Natural killer cell (primary cell): ENCODE measurements around the gene HSF2BP. TPM values are rescaled to one million over a fixed set of nuclear protein-coding genes. Genes with fewer than 3 reads are reported as not detected.
"Not testable (repeated sequence)": the region's sequence is repeated elsewhere in the genome, so short reads cannot be mapped to it uniquely, and the experiment has no call there.

Source experiments
- ATAC-seq, 3 donors: fragments of 150-1000 bp in 2 of 3; fragments of 200-7000 bp in 1 of 3; cut with Tn5 transposase; 1 replicate in 1 of 3; 2 replicates in 2 of 3; pipeline ENCODE4 v1.10.0; 2021; ENCODE audit warnings: mild to moderate bottlenecking in 2 of 3, moderate library complexity in 2 of 3
- DNase-seq, 2 donors: peaks; one replicate each; pipeline versions ENCODE4 v3.0.0 to v3.0.0-alpha.2; 2013 to 2021; ENCODE audit warnings: mixed read lengths in 1 of 2
- H3K27ac ChIP-seq: one replicate; pipeline ENCODE4 v1.5.1; 2013; ENCODE audit warnings: mild to moderate bottlenecking, low read length
- H3K27me3 ChIP-seq: one replicate; pipeline ENCODE4 v1.6.1; 2013; ENCODE audit warnings: low read length; ENCODE audit not compliant: control insufficient read depth, insufficient read depth
- H3K36me3 ChIP-seq: one replicate; pipeline ENCODE4 v1.6.1; 2013; ENCODE audit warnings: low read length; ENCODE audit not compliant: control insufficient read depth, insufficient read depth
- H3K4me1 ChIP-seq: one replicate; pipeline ENCODE4 v1.6.1; 2013; ENCODE audit warnings: low read length; ENCODE audit not compliant: control insufficient read depth, insufficient read depth
- H3K4me3 ChIP-seq: one replicate; pipeline ENCODE4 v1.5.1; 2013; ENCODE audit warnings: low read length
- H3K9me3 ChIP-seq: one replicate; pipeline ENCODE4 v1.6.1; 2013; ENCODE audit warnings: low read length; ENCODE audit not compliant: control insufficient read depth, insufficient read depth
- H3K27ac Mint-ChIP-seq, 2 donors: one replicate each; pipeline ENCODE4 v1.8.0; 2022; ENCODE audit warnings: mild to moderate bottlenecking in 2 of 2, mixed read lengths in 2 of 2, moderate library complexity in 1 of 2
- H3K27me3 Mint-ChIP-seq, 2 donors: one replicate each; pipeline ENCODE4 v1.8.0; 2022; ENCODE audit warnings: low read depth in 2 of 2, mixed read lengths in 2 of 2
- H3K36me3 Mint-ChIP-seq: one replicate; pipeline ENCODE4 v1.8.0; 2022; ENCODE audit warnings: mixed read lengths
- H3K4me1 Mint-ChIP-seq, 2 donors: one replicate each; pipeline ENCODE4 v1.8.0; 2022; ENCODE audit warnings: mixed read lengths in 2 of 2
- H3K4me3 Mint-ChIP-seq: one replicate; pipeline ENCODE4 v1.8.0; 2022; ENCODE audit warnings: mild to moderate bottlenecking, moderate library complexity, mixed read lengths
- H3K9me3 Mint-ChIP-seq, 2 donors: one replicate each; pipeline ENCODE4 v1.8.0; 2022; ENCODE audit warnings: mixed read lengths in 2 of 2
- CTCF ChIP-seq: fragments of 200-600 bp; IDR thresholded peaks from one replicate; pipeline ENCODE4 v1.8.0; 2022; ENCODE audit warnings: antibody characterized with exemption
- WGBS: methylation state at CpG from one replicate; pipeline ENCODE4 v1.1.7; 2013; ENCODE audit warnings: missing lambda C conversion rate; ENCODE audit not compliant: insufficient coverage; 5-methylcytosine and 5-hydroxymethylcytosine counted together
- intact Hi-C: fragments of 100-400 bp; cut with micrococcal nuclease; formaldehyde crosslinking; loops from one replicate; pipeline ENCODE4 v1.14.2; 2022
- total RNA-seq, 4 donors: library from RNA; stranded (reverse); fragments of 120-200 nt in 1 of 4; gene quantifications; one replicate each; pipeline versions ENCODE4 v1.2.3 to v1.2.4, GENCODE V29; 2013 to 2022

HSF2BP gene
- total RNA-seq, 3 donors from 2014 or later (not counting 1 experiment from before 2014, with no cell fraction given): 0.33 to 0.39 TPM; not detected in 1

DNA sequence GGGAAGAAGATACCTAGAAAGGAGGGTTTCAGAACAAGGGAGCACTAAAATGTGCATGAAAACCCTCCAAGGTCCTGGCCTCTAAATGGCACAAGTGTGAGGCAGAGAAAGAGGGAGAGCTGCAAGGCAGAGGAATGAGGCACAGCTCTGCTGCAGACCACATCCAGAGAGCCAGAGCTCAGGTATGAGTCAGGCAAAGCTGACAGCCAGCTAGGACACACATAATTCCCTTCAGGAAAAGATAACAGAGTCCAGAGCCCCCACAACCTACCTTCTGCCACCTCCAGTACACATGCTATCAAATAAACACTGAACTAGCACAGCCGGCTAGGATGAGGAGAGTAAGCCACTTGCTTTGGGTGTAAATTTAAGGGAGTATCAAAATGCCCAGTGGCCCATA is 62.2 kb downstream of the HSF2BP start:
- no peaks in the 10 kb centered on the region for H3K9me3 Mint-ChIP-seq
- Histone ChIP-seq H3K36me3 (no peaks in the 10 kb centered on the region), H3K9me3 (no peaks in the 10 kb centered on the region), H3K27me3 (no peaks in the 10 kb centered on the region), H3K4me3 (no peak overlapping the region), H3K4me1 (peaks cover 4% of the 10 kb centered on the region), H3K27ac (no peak overlapping the region)
- H3K4me3 Mint-ChIP-seq: no peak overlapping the region
- ATAC-seq (no peak), DNase-seq (no peak)
- no peak overlapping the region for H3K27ac Mint-ChIP-seq
- intact Hi-C loops: no loop called here
- no peak for TF ChIP-seq CTCF
- peaks cover 11 to 34% of the 10 kb centered on the region in 2 donors for H3K27me3 Mint-ChIP-seq
- WGBS: no CpG with 5 or more reads among the region's 1 CpG
- peaks cover 8 to 10% of the 10 kb centered on the region in 2 donors for H3K4me1 Mint-ChIP-seq
- no peaks in the 10 kb centered on the region for H3K36me3 Mint-ChIP-seq

DNA sequence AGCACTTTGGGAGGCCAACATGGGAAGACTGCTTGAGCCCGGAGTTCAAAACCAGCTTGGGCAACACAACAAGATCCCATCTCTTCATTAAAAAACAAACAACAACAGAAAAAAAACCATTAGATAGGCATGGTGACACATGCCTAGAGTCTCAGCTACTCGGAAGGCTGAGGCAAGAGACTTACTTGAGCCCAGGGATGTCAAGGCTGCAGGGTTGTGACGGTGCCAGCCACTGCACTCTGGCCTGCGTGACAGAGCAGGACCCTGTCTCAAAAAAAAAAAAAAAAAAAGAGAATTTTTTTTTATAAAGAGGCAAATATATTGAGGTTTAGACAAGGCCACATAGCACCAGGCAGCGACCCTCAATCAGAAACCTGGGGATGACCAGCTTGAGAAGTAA is 62.7 kb downstream of the HSF2BP start:
- no peak overlapping the region for H3K27ac ChIP-seq
- H3K4me3 ChIP-seq: no peak overlapping the region
- intact Hi-C loops: no loop called here
- Mint-ChIP-seq H3K36me3 (no peaks in the 10 kb centered on the region), H3K4me1 (peaks cover 8 to 10% of the 10 kb centered on the region in 2 donors), H3K27ac (no peak overlapping the region), H3K27me3 (peaks cover 11 to 34% of the 10 kb centered on the region in 2 donors), H3K4me3 (no peak overlapping the region), H3K9me3 (no peaks in the 10 kb centered on the region)
- no peak for DNase-seq
- no peaks in the 10 kb centered on the region for H3K36me3 ChIP-seq
- H3K27me3 ChIP-seq: no peaks in the 10 kb centered on the region
- TF ChIP-seq CTCF: no peak
- H3K4me1 ChIP-seq: peaks cover 4% of the 10 kb centered on the region
- no peak for ATAC-seq
- H3K9me3 ChIP-seq: no peaks in the 10 kb centered on the region
- WGBS: 90% methylated on average over 5 of the region's 5 CpGs

- H3K36me3 Mint-ChIP-seq, H3K36me3 ChIP-seq, DNase-seq, H3K27me3 ChIP-seq, intact Hi-C loops, H3K27ac ChIP-seq, ATAC-seq, H3K4me1 ChIP-seq, H3K27ac Mint-ChIP-seq, H3K9me3 Mint-ChIP-seq, H3K4me3 ChIP-seq, H3K4me3 Mint-ChIP-seq, H3K9me3 ChIP-seq: not testable (repeated sequence)
- Mint-ChIP-seq H3K4me1 (peaks cover 8 to 10% of the 10 kb centered on the region in 2 donors), H3K27me3 (peaks cover 11 to 34% of the 10 kb centered on the region in 2 donors)
- 78% methylated on average over 3 of the region's 8 CpGs for WGBS
These were observed 63.5 kb downstream of the HSF2BP start for GRCh38 chr21:43595769-43596168.

DNA sequence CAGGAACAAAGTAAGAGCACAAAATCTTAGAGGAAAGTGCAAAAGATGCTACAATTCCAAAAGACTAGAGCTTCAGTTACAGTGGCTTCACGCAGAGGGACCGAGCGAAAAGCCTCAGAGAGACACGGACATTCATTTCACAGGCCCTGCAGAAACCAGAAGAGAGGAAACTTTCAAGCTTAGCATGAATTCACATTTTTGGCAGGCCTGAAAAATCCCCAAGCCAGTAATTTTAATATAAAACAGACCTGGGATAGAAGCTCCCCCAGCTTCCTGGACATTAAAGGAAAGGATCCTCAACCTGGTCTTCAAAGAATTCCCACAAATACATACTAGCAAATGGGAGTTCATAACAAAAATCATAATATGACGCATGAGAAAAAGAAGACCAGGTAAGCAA is 66.2 kb downstream of the HSF2BP start:
- Mint-ChIP-seq H3K4me3 (no peak overlapping the region), H3K27me3 (peaks cover 13 to 43% of the 10 kb centered on the region in 2 donors), H3K4me1 (no peaks in the 10 kb centered on the region), H3K36me3 (no peaks in the 10 kb centered on the region), H3K27ac (no peak overlapping the region), H3K9me3 (no peaks in the 10 kb centered on the region)
- no peaks in the 10 kb centered on the region for H3K36me3 ChIP-seq
- TF ChIP-seq CTCF: no peak
- no peaks in the 10 kb centered on the region for H3K27me3 ChIP-seq
- no peak overlapping the region for H3K27ac ChIP-seq
- ATAC-seq (no peak), DNase-seq (no peak)
- no peak overlapping the region for H3K4me3 ChIP-seq
- intact Hi-C loops: no loop called here
- WGBS: 95% methylated on average over 4 of the region's 5 CpGs
- no peaks in the 10 kb centered on the region for H3K9me3 ChIP-seq
- H3K4me1 ChIP-seq: no peaks in the 10 kb centered on the region
